IMR-90 (cell line): Measurements from ENCODE around the gene MTMR3. TPM values are rescaled to one million over a fixed set of nuclear protein-coding genes. Genes with fewer than 3 reads are reported as not detected.

ENCODE experiments used
- ATAC-seq: fragments of 200-7000 bp; cut with Tn5 transposase; 2 replicates; pipeline ENCODE4 v1.9.1; 2020; ENCODE audit warnings: low read depth, mild to moderate bottlenecking, moderate library complexity
- BruUV-seq: library from RNA; stranded (reverse); fragments of 400-500 nt; replicated peaks from 2 replicates; lab custom pipeline; 2021; lab: Mats Ljungman, UMichigan
- CTCF ChIA-PET: fragments of 300-600 bp; formaldehyde crosslinking; extraction: SDS; loops from one replicate; lab custom pipeline; 2021; ENCODE audit warnings: antibody characterized with exemption; lab: Yijun Ruan, JAX
- POLR2A ChIA-PET: fragments of 300-600 bp; sonication (Branson Sonifier 250); formaldehyde crosslinking; loops from one replicate; lab custom pipeline; 2022; ENCODE audit warnings: antibody characterized with exemption; ENCODE audit not compliant: unreplicated experiment; lab: Charles Lee
- DNase-seq: peaks from one replicate; pipeline ENCODE4 v3.0.0; 2013
- H2AFZ ChIP-seq: replicated peaks from 2 replicates; pipeline ENCODE3; 2013; ENCODE audit warnings: low read length, mild to moderate bottlenecking; ENCODE audit not compliant: poor library complexity
- H2AK5ac ChIP-seq: 2 replicates; pipeline ENCODE4 v1.6.1; 2013; ENCODE audit warnings: low read depth, low read length, inconsistent platforms
- H2AK9ac ChIP-seq: replicated peaks from 2 replicates; pipeline ENCODE3; 2013; ENCODE audit warnings: mild to moderate bottlenecking, low read depth, low read length, moderate library complexity; ENCODE audit not compliant: poor library complexity
- H2BK120ac ChIP-seq: 2 replicates; pipeline ENCODE4 v1.6.1; 2013; ENCODE audit warnings: low read depth, low read length, inconsistent platforms
- H2BK15ac ChIP-seq: 3 replicates; pipeline ENCODE4 v1.6.1; 2013; ENCODE audit warnings: low read depth, low read length, inconsistent platforms
- H2BK20ac ChIP-seq: 2 replicates; pipeline ENCODE4 v1.6.1; 2013; ENCODE audit warnings: low read depth, mild to moderate bottlenecking, inconsistent platforms, low read length, moderate library complexity
- H2BK5ac ChIP-seq: 2 replicates; pipeline ENCODE4 v1.6.1; 2013; ENCODE audit warnings: mild to moderate bottlenecking, low read depth, low read length, inconsistent platforms; ENCODE audit not compliant: poor library complexity, severe bottlenecking
- H3K14ac ChIP-seq: replicated peaks from 2 replicates; pipeline ENCODE4 v1.6.1; 2013; ENCODE audit warnings: low read depth, low read length, inconsistent platforms
- H3K18ac ChIP-seq: 2 replicates; pipeline ENCODE4 v1.6.1; 2013; ENCODE audit warnings: low read depth, low read length, control low read depth
- H3K23ac ChIP-seq: 2 replicates; pipeline ENCODE4 v1.6.1; 2013; ENCODE audit warnings: low read depth, low read length, inconsistent platforms
- H3K27ac ChIP-seq: 2 replicates; pipeline ENCODE4 v1.5.1; 2013; ENCODE audit warnings: mild to moderate bottlenecking, control low read depth, low read length; ENCODE audit not compliant: insufficient read depth
- H3K27me3 ChIP-seq: 2 replicates; pipeline ENCODE4 v1.6.1; 2013; ENCODE audit warnings: low read length; ENCODE audit not compliant: control insufficient read depth, insufficient read depth
- H3K36me3 ChIP-seq: 2 replicates; pipeline ENCODE4 v1.6.1; 2013; ENCODE audit warnings: low read length, mixed read lengths; ENCODE audit not compliant: control insufficient read depth, insufficient read depth
- H3K4ac ChIP-seq: 2 replicates; pipeline ENCODE4 v1.6.1; 2013; ENCODE audit warnings: low read depth, low read length, inconsistent platforms
- H3K4me1 ChIP-seq: 2 replicates; pipeline ENCODE4 v1.6.1; 2013; ENCODE audit warnings: low read length, mixed read lengths; ENCODE audit not compliant: control insufficient read depth, insufficient read depth
- H3K4me2 ChIP-seq: 2 replicates; pipeline ENCODE4 v1.6.1; 2013; ENCODE audit warnings: low read depth, mild to moderate bottlenecking, control low read depth, low read length, moderate library complexity
- H3K4me3 ChIP-seq: 2 replicates; pipeline ENCODE4 v1.5.1; 2013; ENCODE audit warnings: low read depth, mild to moderate bottlenecking, control low read depth, low read length, moderate library complexity; ENCODE audit not compliant: insufficient read depth
- H3K56ac ChIP-seq: 2 replicates; pipeline ENCODE4 v1.6.1; 2013; ENCODE audit warnings: low read length, inconsistent platforms; ENCODE audit not compliant: insufficient read depth; ENCODE audit errors: extremely low read depth
- H3K79me1 ChIP-seq, 2 experiments: 2 replicates each; pipeline ENCODE4 v1.6.1; 2013; ENCODE audit warnings: low read length in 2 of 2, inconsistent platforms in 1 of 2, low read depth in 1 of 2
- H3K9ac ChIP-seq: 2 replicates; pipeline ENCODE4 v1.6.1; 2013; ENCODE audit warnings: low read depth, low read length, control low read depth
- H3K9me1 ChIP-seq: 2 replicates; pipeline ENCODE4 v1.6.1; 2013; ENCODE audit warnings: low read length, inconsistent platforms; ENCODE audit not compliant: insufficient read depth
- H3K9me3 ChIP-seq: 2 replicates; pipeline ENCODE4 v1.6.1; 2013; ENCODE audit warnings: low read length; ENCODE audit not compliant: control insufficient read depth, insufficient read depth
- H4K20me1 ChIP-seq: 2 replicates; pipeline ENCODE4 v1.6.1; 2013; ENCODE audit warnings: low read length, inconsistent platforms; ENCODE audit not compliant: insufficient read depth
- H4K5ac ChIP-seq: 2 replicates; pipeline ENCODE4 v1.6.1; 2013; ENCODE audit warnings: mild to moderate bottlenecking, low read depth, low read length, control low read depth
- H4K8ac ChIP-seq, 2 experiments: 2 replicates each; pipeline ENCODE4 v1.6.1; 2013; ENCODE audit warnings: low read depth in 2 of 2, low read length in 2 of 2, control low read depth in 1 of 2, inconsistent platforms in 1 of 2
- H4K91ac ChIP-seq: 2 replicates; pipeline ENCODE4 v1.6.1; 2013; ENCODE audit warnings: low read depth, low read length, inconsistent platforms; ENCODE audit not compliant: insufficient read depth
- CEBPB ChIP-seq: IDR thresholded peaks from 2 replicates; pipeline ENCODE4 v1.6.1; 2012; ENCODE audit warnings: low read depth, low read length, improper control_type of control experiment
- MAZ ChIP-seq: IDR thresholded peaks from 2 replicates; pipeline ENCODE4 v1.6.1; 2012; ENCODE audit warnings: low read depth, mild to moderate bottlenecking, low read length, improper control_type of control experiment, moderate library complexity, borderline replicate concordance
- SMC3 ChIP-seq: fragments of 150-350 bp; IDR thresholded peaks from 2 replicates; pipeline ENCODE4 v1.6.1; 2016; ENCODE audit warnings: low read depth, mild to moderate bottlenecking, antibody characterized with exemption, low read length, moderate library complexity
- WGBS, 2 experiments: methylation state at CpG; one replicate each; pipeline versions ENCODE4 v1.1.5 to v1.1.7; 2013; ENCODE audit warnings: missing lambda C conversion rate in 2 of 2; ENCODE audit not compliant: insufficient read length in 1 of 2; ENCODE audit errors: extremely low coverage in 2 of 2; 5-methylcytosine and 5-hydroxymethylcytosine counted together
- dilution Hi-C: fragments of 300-500 bp; cut with HindIII; formaldehyde crosslinking; loops from one replicate; pipeline ENCODE4 v1.14.3; 2018; ENCODE audit warnings: low sequenced_read_pairs; ENCODE audit not compliant: unreplicated experiment
- in situ Hi-C: fragments of 300-500 bp; cut with MboI; formaldehyde crosslinking; loops from 3 replicates; pipeline ENCODE4 v1.14.3; 2019; ENCODE audit warnings: low sequenced_read_pairs, inconsistent platforms, mixed read lengths
- intact Hi-C: fragments of 100-400 bp; cut with micrococcal nuclease; formaldehyde crosslinking; loops from 2 replicates; pipeline ENCODE4 v1.10.0; 2022
- polyA plus RNA-seq, 3 experiments: library from polyadenylated mRNA; depleted of rRNA; stranded (reverse); fragments of >200 nt; gene quantifications; 2 replicates each; pipeline ENCODE4 v1.2.3, GENCODE V29; 2012; ENCODE audit warnings: low replicate concordance in 1 of 3
- total RNA-seq: library from RNA; depleted of rRNA; stranded (reverse); fragments of >200 nt; gene quantifications from 2 replicates; pipeline ENCODE4 v1.2.3, GENCODE V29; 2012

Gene MTMR3
- total and polyA plus RNA-seq, 2 of the 4 experiments (the other 2 are of a cell fraction) = 21.3 to 29.4 TPM

DNA sequence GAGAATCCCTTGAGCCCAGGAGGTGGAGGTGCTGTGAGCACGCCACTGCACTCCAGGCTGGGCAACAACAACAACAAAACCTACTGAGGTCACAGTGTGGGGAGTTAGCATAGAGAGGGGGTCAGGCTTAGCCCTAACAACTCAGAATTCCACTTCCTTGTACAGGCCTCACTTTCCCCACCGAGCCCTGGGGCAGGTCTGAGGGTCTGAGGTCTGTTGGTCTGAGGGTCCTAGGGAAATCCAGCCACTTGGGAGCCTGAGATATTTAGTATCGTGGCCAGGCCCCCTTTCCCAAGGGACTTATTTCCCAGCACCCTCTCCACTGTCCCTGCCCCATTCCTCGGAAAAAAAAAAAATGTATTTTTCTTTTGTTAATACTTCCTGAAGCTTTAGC lies 162.5 kb downstream of the MTMR3 start:
- TF ChIP-seq MAZ (no peak), SMC3 (no peak), CEBPB (no peak)
- POLR2A ChIA-PET = no interaction called here

More for the DNA sequence above, 162.5 kb downstream of the MTMR3 start:
- H3K9me1 ChIP-seq = peaks cover 5% of the 10 kb centered on the region
- no peak overlapping the region for H2AK9ac ChIP-seq
- no peak overlapping the region for H3K4me3 ChIP-seq
- H3K4ac ChIP-seq = no peak overlapping the region
- H4K20me1 ChIP-seq = no peaks in the 10 kb centered on the region
- no peak overlapping the region for H3K14ac ChIP-seq
- WGBS, 2 experiments = no CpG with 5 or more reads among the region's 4 CpGs
- ATAC-seq (no peak), DNase-seq (no peak)
- no peak overlapping the region for H2AK5ac ChIP-seq
- H3K9me3 ChIP-seq = no peaks in the 10 kb centered on the region
- H4K91ac ChIP-seq = no peak overlapping the region
- H2BK20ac ChIP-seq = no peak overlapping the region
- H2BK15ac ChIP-seq = no peak overlapping the region
- no peaks in the 10 kb centered on the region for H3K27me3 ChIP-seq
- intact Hi-C loops (no loop called here), dilution Hi-C loops (loop anchor here (25.0 kb wide), 1 partner anchor 358 kb away; no protein-coding TSS in a partner anchor), in situ Hi-C loops (no loop called here)
- H3K4me1 ChIP-seq = peaks cover 4% of the 10 kb centered on the region; the same call in 1 of the 2 replicates
- no peak overlapping the region for H4K8ac ChIP-seq
- H3K27ac ChIP-seq = no peak overlapping the region
- H2AFZ ChIP-seq = no peak overlapping the region
- no peak overlapping the region for H2BK120ac ChIP-seq
- no peaks in the 10 kb centered on the region for H3K36me3 ChIP-seq
- no peak overlapping the region for H2BK5ac ChIP-seq
- no peak overlapping the region for H3K23ac ChIP-seq
- CTCF ChIA-PET = no interaction called here
- no peak overlapping the region for H3K9ac ChIP-seq
- no peak overlapping the region for H3K56ac ChIP-seq
- H3K79me1 ChIP-seq = no peaks in the 10 kb centered on the region
- no peak overlapping the region for H3K18ac ChIP-seq
- BruUV-seq = no TSS peak
- no peak overlapping the region for H4K5ac ChIP-seq
- no peak overlapping the region for H3K4me2 ChIP-seq
